ENCODE measurements around the gene PROZ.

DNA sequence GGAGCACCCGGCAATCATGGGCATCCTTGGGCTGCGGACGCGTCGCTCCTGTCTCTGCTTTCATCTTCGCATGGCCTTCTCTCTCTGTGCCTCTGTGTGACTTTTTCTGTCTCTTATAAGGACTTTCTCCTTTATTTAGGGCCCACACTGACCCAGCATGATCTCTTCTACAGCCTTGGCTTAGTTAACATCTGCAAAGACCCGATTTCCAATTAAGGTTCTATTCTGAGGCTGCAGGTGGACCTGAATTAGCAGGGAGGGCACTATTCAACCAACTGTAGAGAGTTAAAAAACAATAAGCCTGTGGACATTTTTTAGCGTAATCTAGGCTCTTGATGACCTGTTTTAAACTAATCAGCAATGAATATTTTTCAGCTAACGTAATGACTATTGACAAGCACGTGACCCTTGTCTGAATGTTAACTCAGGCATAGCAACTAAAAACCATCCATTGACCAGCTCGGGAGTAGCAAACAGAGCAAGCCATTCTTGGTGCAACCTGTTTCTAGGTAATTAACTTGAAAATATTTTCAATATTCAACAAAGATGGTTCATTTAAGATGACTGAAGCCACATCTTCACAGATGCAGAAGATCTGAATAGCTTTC, 20.7 kb upstream of the PROZ start:
- TF ChIP-seq, protein P1, sequence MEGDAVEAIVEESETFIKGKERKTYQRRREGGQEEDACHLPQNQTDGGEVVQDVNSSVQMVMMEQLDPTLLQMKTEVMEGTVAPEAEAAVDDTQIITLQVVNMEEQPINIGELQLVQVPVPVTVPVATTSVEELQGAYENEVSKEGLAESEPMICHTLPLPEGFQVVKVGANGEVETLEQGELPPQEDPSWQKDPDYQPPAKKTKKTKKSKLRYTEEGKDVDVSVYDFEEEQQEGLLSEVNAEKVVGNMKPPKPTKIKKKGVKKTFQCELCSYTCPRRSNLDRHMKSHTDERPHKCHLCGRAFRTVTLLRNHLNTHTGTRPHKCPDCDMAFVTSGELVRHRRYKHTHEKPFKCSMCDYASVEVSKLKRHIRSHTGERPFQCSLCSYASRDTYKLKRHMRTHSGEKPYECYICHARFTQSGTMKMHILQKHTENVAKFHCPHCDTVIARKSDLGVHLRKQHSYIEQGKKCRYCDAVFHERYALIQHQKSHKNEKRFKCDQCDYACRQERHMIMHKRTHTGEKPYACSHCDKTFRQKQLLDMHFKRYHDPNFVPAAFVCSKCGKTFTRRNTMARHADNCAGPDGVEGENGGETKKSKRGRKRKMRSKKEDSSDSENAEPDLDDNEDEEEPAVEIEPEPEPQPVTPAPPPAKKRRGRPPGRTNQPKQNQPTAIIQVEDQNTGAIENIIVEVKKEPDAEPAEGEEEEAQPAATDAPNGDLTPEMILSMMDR (IDR thresholded peaks at IDR 0.05; ENCODE audit: insufficient read depth, low read depth, low read length), result no peak
- no peak for TF ChIP-seq EZH2 (IDR thresholded peaks at IDR 0.05; ENCODE audit: insufficient read depth, low read length)

Measured in astrocyte (in vitro differentiated cells and primary cell).